ENCODE results near the gene GID8. TPM values are rescaled to one million over a fixed set of nuclear protein-coding genes. Genes with fewer than 3 reads are reported as not detected.

The GID8 gene
- total and polyA plus RNA-seq, 8 donors = 10.8 to 39.3 (median 15.5) TPM

- Histone ChIP-seq H3K27me3 (peaks cover 14 to 100% (median 77%) of the 10 kb centered on the region in 3 donors), H3K4me3 (no peak overlapping the region), H3K27ac (no peak overlapping the region), H3K36me3 (no peaks in the 10 kb centered on the region), H3K9me3 (no peaks in the 10 kb centered on the region), H3K4me1 (peaks cover 0 to 8% (median 0%) of the 10 kb centered on the region in 4 donors)
- WGBS, 5 donors = 10 to 18% (median 12%) methylated on average over 11 to 19 of the region's 19 CpGs
- TF ChIP-seq CTCF (IDR thresholded peaks at IDR 0.05) (no peak), EP300 (IDR thresholded peaks at IDR 0.05) (no peak), POLR2AphosphoS5 (IDR thresholded peaks at IDR 0.05) (no peak), POLR2A (IDR thresholded peaks at IDR 0.05) (no peak)
- intact Hi-C loops (cut with DNase I; ENCODE audit: low total_unique reads) = no loop called here
- no peak for DNase-seq
Observed at GRCh38 chr20:62979876-62980373, 42.0 kb downstream of the GID8 start.

- Histone ChIP-seq H3K27ac (no peak overlapping the region), H3K36me3 (no peaks in the 10 kb centered on the region), H3K4me1 (peaks cover 0 to 8% (median 0%) of the 10 kb centered on the region in 4 donors), H3K27me3 (peaks cover 14 to 99% (median 72%) of the 10 kb centered on the region in 3 donors), H3K4me3 (no peak overlapping the region), H3K9me3 (no peaks in the 10 kb centered on the region)
- TF ChIP-seq EP300 (IDR thresholded peaks at IDR 0.05) = no peak
- no peak for TF ChIP-seq CTCF (IDR thresholded peaks at IDR 0.05)
- TF ChIP-seq POLR2A (IDR thresholded peaks at IDR 0.05) = no peak
- TF ChIP-seq POLR2AphosphoS5 (IDR thresholded peaks at IDR 0.05) = no peak
- 50 to 60% (median 54%) methylated on average over 19 of the region's 19 CpGs for WGBS, 5 donors
- intact Hi-C loops (cut with DNase I; ENCODE audit: low total_unique reads) = no loop called here
- no peak for DNase-seq
Observed at GRCh38 chr20:62980380-62980960, 42.5 kb downstream of the GID8 start.

GRCh38 chr20:62980970-62981369, 43.0 kb downstream of the GID8 start:
- Histone ChIP-seq H3K4me3 (no peak overlapping the region), H3K27ac (no peak overlapping the region), H3K36me3 (no peaks in the 10 kb centered on the region), H3K27me3 (peaks cover 10 to 99% (median 67%) of the 10 kb centered on the region in 3 donors), H3K4me1 (peaks cover 0 to 8% (median 0%) of the 10 kb centered on the region in 4 donors), H3K9me3 (no peaks in the 10 kb centered on the region)
- peak in 1 of 2 donors; percentile 51 for DNase-seq
- 22 to 35% (median 29%) methylated on average over 14 to 27 of the region's 28 CpGs for WGBS, 5 donors
- intact Hi-C loops (cut with DNase I; ENCODE audit: low total_unique reads) = no loop called here
- TF ChIP-seq POLR2AphosphoS5 (IDR thresholded peaks at IDR 0.05) (no peak), CTCF (IDR thresholded peaks at IDR 0.05) (no peak), EP300 (IDR thresholded peaks at IDR 0.05) (no peak), POLR2A (IDR thresholded peaks at IDR 0.05) (no peak)

GRCh38 chr20:62982124-62983075, 44.5 kb downstream of the GID8 start:
- Histone ChIP-seq H3K27me3 (peaks cover 8 to 99% (median 62%) of the 10 kb centered on the region in 3 donors), H3K9me3 (no peaks in the 10 kb centered on the region), H3K4me1 (peaks cover 0 to 6% (median 0%) of the 10 kb centered on the region in 4 donors), H3K36me3 (no peaks in the 10 kb centered on the region), H3K4me3 (no peak overlapping the region), H3K27ac (no peak overlapping the region)
- no peak for DNase-seq
- WGBS, 5 donors = 56 to 66% (median 59%) methylated on average over 15 to 20 of the region's 21 CpGs
- intact Hi-C loops (cut with DNase I; ENCODE audit: low total_unique reads) = no loop called here
- no peak for TF ChIP-seq POLR2A (IDR thresholded peaks at IDR 0.05)
- TF ChIP-seq EP300 (IDR thresholded peaks at IDR 0.05) = no peak
- no peak for TF ChIP-seq CTCF (IDR thresholded peaks at IDR 0.05)
- no peak for TF ChIP-seq POLR2AphosphoS5 (IDR thresholded peaks at IDR 0.05)
